K562 (cell line): Measurements from ENCODE around the gene ACER1. TPM values are rescaled to one million over a fixed set of nuclear protein-coding genes. Genes with fewer than 3 reads are reported as not detected.

ENCODE experiments used
- ATAC-seq: fragments of 200-7000 bp; cut with Tn5 transposase; 3 replicates; pipeline ENCODE4 v1.9.1; 2020; ENCODE audit warnings: moderate library complexity
- BruUV-seq: library from RNA; stranded (reverse); fragments of 400-500 nt; replicated peaks from 2 replicates; lab custom pipeline; 2021; lab: Mats Ljungman, UMichigan
- CTCF ChIA-PET: fragments of 300-600 bp; formaldehyde crosslinking; extraction: SDS; loops from one replicate; lab custom pipeline; 2021; ENCODE audit warnings: low intra/inter-chr PET ratio; lab: Yijun Ruan, JAX
- POLR2A ChIA-PET: fragments of 300-600, 350-650 bp; sonication (Branson Sonifier 250); formaldehyde crosslinking; extraction: SDS; loops from one replicate; lab custom pipeline; 2021; ENCODE audit warnings: antibody characterized with exemption, inconsistent platforms; lab: Yijun Ruan, JAX
- DNase-seq, 4 experiments: peaks; one replicate each; pipeline versions ENCODE4 v3.0.0 to v3.0.0-alpha.2; 2011 to 2018; ENCODE audit warnings: low spot score in 3 of 4, mixed read lengths in 3 of 4; ENCODE audit errors: extremely low read depth in 1 of 4
- FAIRE-seq: peaks from 2 replicates; lab custom pipeline; 2011; peaks lifted over from hg19 to GRCh38; lab: Jason Lieb, UNC
- H2AFZ ChIP-seq: 2 replicates; pipeline ENCODE4 v1.6.0; 2011; ENCODE audit warnings: low read depth, low read length, control low read depth, inconsistent platforms
- H3K27ac ChIP-seq: fragments of 200-600 bp; 3 replicates; pipeline ENCODE4 v1.8.0; 2011; ENCODE audit warnings: low read depth, mild to moderate bottlenecking, control low read depth, inconsistent platforms, low read length, moderate library complexity, mixed read lengths; ENCODE audit errors: extremely low read depth
- H3K27me3 ChIP-seq, 2 experiments: fragments of 300-600 bp in 1 of 2; 2 replicates in 1 of 2; 3 replicates in 1 of 2; pipeline versions ENCODE4 v1.6.0 to v1.8.0; 2011; ENCODE audit warnings: inconsistent platforms in 2 of 2, low read length in 2 of 2, mild to moderate bottlenecking in 1 of 2, mixed read lengths in 1 of 2, moderate library complexity in 1 of 2; ENCODE audit not compliant: control insufficient read depth in 2 of 2, insufficient read depth in 2 of 2
- H3K36me3 ChIP-seq: fragments of 300-600 bp; 3 replicates; pipeline ENCODE4 v1.8.0; 2011; ENCODE audit warnings: mild to moderate bottlenecking, low read length, inconsistent platforms; ENCODE audit not compliant: control insufficient read depth, insufficient read depth
- H3K4me1 ChIP-seq, 2 experiments: fragments of 200-600 bp in 1 of 2; replicated peaks in 1 of 2; 2 replicates in 1 of 2; 3 replicates in 1 of 2; pipeline versions ENCODE4 v1.5.1 to v1.8.0; 2011; ENCODE audit warnings: inconsistent platforms in 2 of 2, low read length in 2 of 2, mild to moderate bottlenecking in 1 of 2, mixed read lengths in 1 of 2, moderate library complexity in 1 of 2; ENCODE audit not compliant: control insufficient read depth in 2 of 2, insufficient read depth in 2 of 2
- H3K4me2 ChIP-seq: 2 replicates; pipeline ENCODE4 v1.6.1; 2011; ENCODE audit warnings: low read length, control low read depth, inconsistent platforms, mixed read lengths; ENCODE audit not compliant: insufficient read depth
- H3K4me3 ChIP-seq: fragments of 200-600 bp; sonication (generic), shearing (Covaris generic); 2 replicates; pipeline ENCODE4 v1.5.1; 2016; ENCODE audit warnings: control low read depth, inconsistent platforms
- H3K79me2 ChIP-seq: fragments of 200-600 bp; 3 replicates; pipeline ENCODE4 v1.8.0; 2011; ENCODE audit warnings: low read length, inconsistent platforms; ENCODE audit not compliant: control insufficient read depth, insufficient read depth
- H3K9ac ChIP-seq, 2 experiments: 2 replicates each; pipeline versions ENCODE4 v1.6.0 to v1.6.1; 2011; ENCODE audit warnings: low read depth in 2 of 2, low read length in 2 of 2, control low read depth in 1 of 2, inconsistent platforms in 1 of 2, mild to moderate bottlenecking in 1 of 2, mixed read lengths in 1 of 2; ENCODE audit not compliant: insufficient read depth in 1 of 2
- H3K9me1 ChIP-seq: one replicate; pipeline ENCODE4 v1.6.0; 2011; ENCODE audit warnings: inconsistent platforms, mild to moderate bottlenecking, low read length, moderate library complexity; ENCODE audit not compliant: control insufficient read depth, insufficient read depth
- H3K9me3 ChIP-seq: replicated peaks from 2 replicates; pipeline ENCODE4 v1.5.1; 2011; ENCODE audit warnings: low read depth, low read length, inconsistent platforms; ENCODE audit not compliant: control insufficient read depth, insufficient read depth
- H4K20me1 ChIP-seq: replicated peaks from 2 replicates; pipeline ENCODE4 v1.6.1; 2011; ENCODE audit warnings: low read length, inconsistent platforms, mixed read lengths; ENCODE audit not compliant: control insufficient read depth, insufficient read depth
- E2F3 ChIP-seq: fragments of 250-450 bp; sonication (Bioruptor Pico); IDR thresholded peaks from 2 replicates; pipeline ENCODE4 v1.4.0; 2020; ENCODE audit warnings: mild to moderate bottlenecking
- ETV6 ChIP-seq, 3 experiments: fragments of 150-350 bp in 1 of 3; sonication (generic) in 1 of 3; formaldehyde crosslinking in 1 of 3; IDR thresholded peaks; 2 replicates each; pipeline versions ENCODE4 v1.6.1 to v1.8.0; 2014 to 2022; ENCODE audit warnings: borderline replicate concordance in 2 of 3, low read depth in 2 of 3, antibody characterized with exemption in 1 of 3, low read length in 1 of 3, mild to moderate bottlenecking in 1 of 3, missing genetic modification reagents in 1 of 3
- LARP7 ChIP-seq: fragments of 450-650 bp; IDR thresholded peaks from 2 replicates; pipeline ENCODE4 v1.6.1; 2016
- MTA1 ChIP-seq: fragments of 450-650 bp; IDR thresholded peaks from 2 replicates; pipeline ENCODE4 v1.6.1; 2017; ENCODE audit warnings: borderline replicate concordance
- NCOA2 ChIP-seq, 2 experiments: fragments of 450-650 bp; IDR thresholded peaks; 2 replicates each; pipeline ENCODE4 v1.6.1; 2018; ENCODE audit warnings: mild to moderate bottlenecking in 2 of 2, moderate library complexity in 1 of 2; ENCODE audit not compliant: partially characterized antibody in 2 of 2
- PHB2 ChIP-seq: fragments of 450-650 bp; IDR thresholded peaks from 2 replicates; pipeline ENCODE4 v1.6.1; 2017; ENCODE audit warnings: low read depth
- XRCC5 ChIP-seq: fragments of 200-400 bp; formaldehyde crosslinking; IDR thresholded peaks from 2 replicates; pipeline ENCODE4 v1.6.1; 2017; ENCODE audit warnings: low read depth, mild to moderate bottlenecking, low read length
- YBX1 ChIP-seq: fragments of 450-650 bp; IDR thresholded peaks from 2 replicates; pipeline ENCODE4 v1.7.1; 2016; ENCODE audit warnings: mild to moderate bottlenecking
- ZKSCAN1 ChIP-seq: fragments of 150-350 bp; IDR thresholded peaks from 2 replicates; pipeline ENCODE4 v1.6.1; 2016; ENCODE audit warnings: low read depth, low read length
- WGBS: fragments of 100-300 bp; shearing (Covaris generic); methylation state at CpG from one replicate; pipeline ENCODE4 v1.1.6; 2016; ENCODE audit warnings: low coverage, mixed read lengths; ENCODE audit not compliant: insufficient coverage; ENCODE audit errors: missing lambda C conversion rate; 5-methylcytosine and 5-hydroxymethylcytosine counted together
- in situ Hi-C: fragments of 300-500 bp; cut with MboI; formaldehyde crosslinking; loops from 4 replicates; pipeline ENCODE4 v1.15.0; 2018; ENCODE audit warnings: inconsistent platforms, mixed read lengths
- intact Hi-C: fragments of 100-400 bp; cut with micrococcal nuclease; formaldehyde crosslinking; loops from 2 replicates; pipeline ENCODE4 v1.14.2; 2022
- polyA plus RNA-seq, 8 experiments: library from polyadenylated mRNA; depleted of rRNA in 4 of 8; stranded (reverse) in 5 of 8; unstranded in 3 of 8; fragments of >200 nt; fragmentation: Nextera tagmentation in 2 of 8; fragmentation: Illumina TruSeq in 1 of 8; extraction: Ambion mirVana in 2 of 8; extraction: Trizol in 1 of 8; gene quantifications; 2 replicates each; pipeline versions ENCODE4 v1.2.1 to v1.2.3, GENCODE V29; 2011 to 2014; ENCODE audit warnings: inconsistent platforms in 1 of 8, missing spikeins in 1 of 8
- total RNA-seq, 7 experiments: library from RNA; depleted of rRNA in 6 of 7; stranded (reverse); fragments of >200 nt in 6 of 7; fragmentation: Illumina TruSeq in 2 of 7; extraction: Trizol in 2 of 7; gene quantifications; 2 replicates each; pipeline versions ENCODE4 v1.2.1 to v1.2.3, GENCODE V29; 2011 to 2021; ENCODE audit warnings: low replicate concordance in 1 of 7
- TF ChIP-seq, protein P1 (sequence below): fragments of 250-450 bp; sonication (Bioruptor Pico); IDR thresholded peaks from 2 replicates; pipeline ENCODE4 v1.8.0; 2022; ENCODE audit warnings: inconsistent platforms, mild to moderate bottlenecking, moderate library complexity, borderline replicate concordance
- TF ChIP-seq, protein P2 (sequence below): fragments of 450-650 bp; IDR thresholded peaks from 2 replicates; pipeline ENCODE4 v1.6.1; 2016
- TF ChIP-seq, protein P3 (sequence below): fragments of 450-650 bp; IDR thresholded peaks from 2 replicates; pipeline ENCODE4 v1.6.1; 2016; ENCODE audit warnings: borderline replicate concordance

The ACER1 gene
- total and polyA plus RNA-seq, 9 of the 15 experiments (the other 6 are each of a cell fraction or from before 2014, with no cell fraction given): not detected

DNA sequence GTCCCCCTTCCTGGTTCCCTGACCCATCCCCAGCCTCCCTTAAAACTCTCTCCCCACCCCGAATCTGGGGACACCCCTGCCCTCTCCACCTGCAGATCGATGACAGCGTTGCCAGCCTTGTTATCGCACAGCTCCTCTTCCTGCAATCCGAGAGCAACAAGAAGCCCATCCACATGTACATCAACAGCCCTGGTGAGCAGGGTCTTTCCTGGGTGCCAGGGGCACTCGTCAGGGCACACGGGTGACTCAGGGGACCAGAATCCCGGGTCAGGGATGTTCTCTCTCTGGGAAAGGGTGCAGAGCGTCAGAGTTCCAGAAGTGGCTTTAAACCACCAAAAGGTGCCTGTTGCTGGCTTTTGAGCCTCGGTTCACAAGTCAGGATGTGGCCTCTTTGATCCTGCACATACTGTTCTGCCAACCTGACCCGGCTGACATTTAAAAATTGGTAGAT is 29.0 kb upstream of the ACER1 start:
- intact Hi-C loops (no loop called here), in situ Hi-C loops (no loop called here)
- TF ChIP-seq MTA1: peak; percentile 2; the same call in 1 of the 2 replicates
- no peak for TF ChIP-seq ZKSCAN1
- DNase-seq (no peak), FAIRE-seq (peak; percentile 35), ATAC-seq (no peak)
- Histone ChIP-seq H3K79me2 (peaks cover 17% of the 10 kb centered on the region), H3K4me3 (peak overlapping the region; percentile 84), H3K27me3 (no peaks in the 10 kb centered on the region), H3K27ac (peak overlapping the region; percentile 81), H4K20me1 (no peaks in the 10 kb centered on the region), H3K4me2 (peak overlapping the region; percentile 86), H2AFZ (no peak overlapping the region), H3K9ac (peak overlapping the region; percentile 77 to 91), H3K36me3 (peaks cover 42% of the 10 kb centered on the region; the same call in 2 of the 3 replicates), H3K9me1 (no peaks in the 10 kb centered on the region), H3K4me1 (peaks cover 8 to 35% of the 10 kb centered on the region in 2 experiments; a peak in 4 of 5 replicates), H3K9me3 (no peaks in the 10 kb centered on the region)
- WGBS: 35% methylated on average over 11 of the region's 11 CpGs
- BruUV-seq: TSS peak; percentile 70
- POLR2A ChIA-PET: interaction anchor here (0.8 to 3.4 kb wide), 2 partner anchors 9 to 11 kb away, joined by 4 to 29 read pairs; partner anchors contain the start of gene ALKBH7
- CTCF ChIA-PET: no interaction called here

DNA sequence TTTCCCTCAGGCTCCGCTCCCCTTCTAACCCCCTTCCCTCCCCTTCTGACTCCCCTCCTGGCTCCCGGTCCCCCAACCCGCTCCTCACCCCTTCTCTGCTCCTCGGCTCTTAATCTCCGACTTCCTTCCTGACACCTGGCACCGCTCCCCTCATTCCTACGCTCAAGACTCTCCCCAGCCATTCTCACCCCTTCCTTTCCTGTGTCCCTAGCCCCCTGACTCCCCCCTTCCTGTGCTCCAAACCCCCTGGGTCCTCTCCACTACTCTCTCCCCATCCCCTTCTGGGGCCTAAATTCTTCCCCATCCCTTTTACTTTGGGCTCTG is 28.6 kb upstream of the ACER1 start:
- Histone ChIP-seq H3K4me2 (peak overlapping the region; percentile 86), H3K79me2 (peaks cover 17% of the 10 kb centered on the region), H3K36me3 (peaks cover 39% of the 10 kb centered on the region; the same call in 2 of the 3 replicates), H3K9ac (peak overlapping the region; percentile 77 to 91), H2AFZ (peak overlapping the region; percentile 78), H3K4me3 (peak overlapping the region; percentile 84), H3K27me3 (no peaks in the 10 kb centered on the region), H3K9me3 (no peaks in the 10 kb centered on the region), H3K27ac (peak overlapping the region; percentile 81), H3K4me1 (peaks cover 8 to 36% of the 10 kb centered on the region in 2 experiments; a peak in 4 of 5 replicates), H4K20me1 (no peaks in the 10 kb centered on the region), H3K9me1 (no peaks in the 10 kb centered on the region)
- WGBS: 0% methylated on average over 4 of the region's 7 CpGs
- ATAC-seq (no peak; the same call in 1 of the 3 replicates), DNase-seq (no peak), FAIRE-seq (no peak)
- ChIA-PET CTCF (no interaction called here), POLR2A (interaction anchor here (3.4 kb wide), 1 partner anchor 11 kb away, joined by 29 read pairs; the partner anchor contains the start of gene ALKBH7)
- intact Hi-C loops (no loop called here), in situ Hi-C loops (no loop called here)
- BruUV-seq: no TSS peak
- TF ChIP-seq, protein P1, sequence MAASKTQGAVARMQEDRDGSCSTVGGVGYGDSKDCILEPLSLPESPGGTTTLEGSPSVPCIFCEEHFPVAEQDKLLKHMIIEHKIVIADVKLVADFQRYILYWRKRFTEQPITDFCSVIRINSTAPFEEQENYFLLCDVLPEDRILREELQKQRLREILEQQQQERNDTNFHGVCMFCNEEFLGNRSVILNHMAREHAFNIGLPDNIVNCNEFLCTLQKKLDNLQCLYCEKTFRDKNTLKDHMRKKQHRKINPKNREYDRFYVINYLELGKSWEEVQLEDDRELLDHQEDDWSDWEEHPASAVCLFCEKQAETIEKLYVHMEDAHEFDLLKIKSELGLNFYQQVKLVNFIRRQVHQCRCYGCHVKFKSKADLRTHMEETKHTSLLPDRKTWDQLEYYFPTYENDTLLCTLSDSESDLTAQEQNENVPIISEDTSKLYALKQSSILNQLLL (CRISPR knock-in tag): no peak
- no peak for TF ChIP-seq YBX1
- no peak for TF ChIP-seq ETV6 (IDR thresholded peaks at IDR 0.05; ENCODE audit: borderline replicate concordance in 1 of 2, low read depth in 2 of 2, low read length in 1 of 2)
- TF ChIP-seq ETV6 (CRISPR knock-in tag; IDR thresholded peaks at IDR 0.05; ENCODE audit: borderline replicate concordance): no peak
- TF ChIP-seq XRCC5: no peak
- no peak for TF ChIP-seq E2F3
- TF ChIP-seq LARP7: peak; percentile 31; the same call in 1 of the 2 replicates
- TF ChIP-seq, protein P2, sequence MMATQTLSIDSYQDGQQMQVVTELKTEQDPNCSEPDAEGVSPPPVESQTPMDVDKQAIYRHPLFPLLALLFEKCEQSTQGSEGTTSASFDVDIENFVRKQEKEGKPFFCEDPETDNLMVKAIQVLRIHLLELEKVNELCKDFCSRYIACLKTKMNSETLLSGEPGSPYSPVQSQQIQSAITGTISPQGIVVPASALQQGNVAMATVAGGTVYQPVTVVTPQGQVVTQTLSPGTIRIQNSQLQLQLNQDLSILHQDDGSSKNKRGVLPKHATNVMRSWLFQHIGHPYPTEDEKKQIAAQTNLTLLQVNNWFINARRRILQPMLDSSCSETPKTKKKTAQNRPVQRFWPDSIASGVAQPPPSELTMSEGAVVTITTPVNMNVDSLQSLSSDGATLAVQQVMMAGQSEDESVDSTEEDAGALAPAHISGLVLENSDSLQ: no peak
- TF ChIP-seq PHB2: 0 out of 2 replicates have a peak, but pooled peaks have one; percentile 42
- TF ChIP-seq, protein P3, sequence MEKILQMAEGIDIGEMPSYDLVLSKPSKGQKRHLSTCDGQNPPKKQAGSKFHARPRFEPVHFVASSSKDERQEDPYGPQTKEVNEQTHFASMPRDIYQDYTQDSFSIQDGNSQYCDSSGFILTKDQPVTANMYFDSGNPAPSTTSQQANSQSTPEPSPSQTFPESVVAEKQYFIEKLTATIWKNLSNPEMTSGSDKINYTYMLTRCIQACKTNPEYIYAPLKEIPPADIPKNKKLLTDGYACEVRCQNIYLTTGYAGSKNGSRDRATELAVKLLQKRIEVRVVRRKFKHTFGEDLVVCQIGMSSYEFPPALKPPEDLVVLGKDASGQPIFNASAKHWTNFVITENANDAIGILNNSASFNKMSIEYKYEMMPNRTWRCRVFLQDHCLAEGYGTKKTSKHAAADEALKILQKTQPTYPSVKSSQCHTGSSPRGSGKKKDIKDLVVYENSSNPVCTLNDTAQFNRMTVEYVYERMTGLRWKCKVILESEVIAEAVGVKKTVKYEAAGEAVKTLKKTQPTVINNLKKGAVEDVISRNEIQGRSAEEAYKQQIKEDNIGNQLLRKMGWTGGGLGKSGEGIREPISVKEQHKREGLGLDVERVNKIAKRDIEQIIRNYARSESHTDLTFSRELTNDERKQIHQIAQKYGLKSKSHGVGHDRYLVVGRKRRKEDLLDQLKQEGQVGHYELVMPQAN: no peak
- no peak for TF ChIP-seq NCOA2 (IDR thresholded peaks at IDR 0.05; ENCODE audit: partially characterized antibody in 2 of 2)
